Measurements from ENCODE around the gene MYO18A. TPM values are rescaled to one million over a fixed set of nuclear protein-coding genes. Genes with fewer than 3 reads are reported as not detected.
"Not testable (repeated sequence)": the region's sequence is repeated elsewhere in the genome, so short reads cannot be mapped to it uniquely, and the experiment has no call there.

The MYO18A gene
- total RNA-seq, 4 donors from 2014 or later, result 33.2 to 104 (median 59.3) TPM

GRCh38 chr17:29170682-29171081, 9.5 kb downstream of the MYO18A start:
- Histone ChIP-seq H3K4me1 (peaks cover 0 to under 1% of the 10 kb centered on the region in 2 donors), H3K4me3 (no peak overlapping the region), H3K36me3 (no peaks in the 10 kb centered on the region), H3K27me3 (no peaks in the 10 kb centered on the region), H3K27ac (no peak overlapping the region), H3K9me3 (no peaks in the 10 kb centered on the region)
- TF ChIP-seq POLR2A (IDR thresholded peaks at IDR 0.05) (no peak), CTCF (IDR thresholded peaks at IDR 0.05) (no peak)
- no peak for DNase-seq
- intact Hi-C loops (cut with DNase I; ENCODE audit: low total_unique reads), result no loop called here

- Histone ChIP-seq H3K36me3 (no peaks in the 10 kb centered on the region), H3K27ac (no peak overlapping the region), H3K9me3 (no peaks in the 10 kb centered on the region), H3K4me1 (no peaks in the 10 kb centered on the region), H3K27me3 (no peaks in the 10 kb centered on the region), H3K4me3 (no peak overlapping the region)
- TF ChIP-seq CTCF (IDR thresholded peaks at IDR 0.05) (no peak), POLR2A (IDR thresholded peaks at IDR 0.05) (no peak)
- DNase-seq, result no peak
- intact Hi-C loops (cut with DNase I; ENCODE audit: low total_unique reads), result no loop called here
Observed at GRCh38 chr17:29169806-29170591, 10.2 kb downstream of the MYO18A start.

GRCh38 chr17:29168759-29169126, 11.5 kb downstream of the MYO18A start:
- H3K4me3 ChIP-seq; H3K36me3 ChIP-seq; H3K27ac ChIP-seq; DNase-seq; H3K4me1 ChIP-seq; H3K9me3 ChIP-seq; intact Hi-C loops (cut with DNase I; ENCODE audit: low total_unique reads); H3K27me3 ChIP-seq: not testable (repeated sequence)

- intact Hi-C loops (cut with DNase I; ENCODE audit: low total_unique reads), result no loop called here
- Histone ChIP-seq H3K27ac (no peak overlapping the region), H3K27me3 (no peaks in the 10 kb centered on the region), H3K36me3 (no peaks in the 10 kb centered on the region), H3K4me3 (no peak overlapping the region), H3K4me1 (no peaks in the 10 kb centered on the region), H3K9me3 (no peaks in the 10 kb centered on the region)
- DNase-seq, result peak in 1 of 2 donors; percentile 31
- TF ChIP-seq CTCF (IDR thresholded peaks at IDR 0.05) (no peak), POLR2A (IDR thresholded peaks at IDR 0.05) (no peak)
Observed at GRCh38 chr17:29168079-29168758, 12.0 kb downstream of the MYO18A start.

GRCh38 chr17:29167393-29168078, 12.7 kb downstream of the MYO18A start:
- intact Hi-C loops (cut with DNase I; ENCODE audit: low total_unique reads), result no loop called here
- Histone ChIP-seq H3K27ac (no peak overlapping the region), H3K27me3 (no peaks in the 10 kb centered on the region)

More at GRCh38 chr17:29167393-29168078, 12.7 kb downstream of the MYO18A start:
- Histone ChIP-seq H3K4me1 (no peaks in the 10 kb centered on the region), H3K4me3 (no peak overlapping the region), H3K9me3 (no peaks in the 10 kb centered on the region), H3K36me3 (no peaks in the 10 kb centered on the region)
- no peak for DNase-seq
- TF ChIP-seq CTCF (IDR thresholded peaks at IDR 0.05) (no peak), POLR2A (IDR thresholded peaks at IDR 0.05) (no peak)

Measured in uterus (tissue), 4 donors.